ENCODE results near the gene PEAK3.

PEAK3 gene

GRCh38 chr19:2249880-2250765 is 31.9 kb downstream of the PEAK3 start:
- no peak for DNase-seq (ENCODE audit: low spot score)

GRCh38 chr19:2249010-2249866 is 32.7 kb downstream of the PEAK3 start, which contains the start of gene AMH:
Gene AMH, plus strand, starts transcription at chr19:2249323. Its CDS starts 10 bp downstream, at chr19:2249333.
- DNase-seq (ENCODE audit: low spot score), result no peak

- DNase-seq (ENCODE audit: low spot score), result no peak
These were observed 33.6 kb downstream of the PEAK3 start for GRCh38 chr19:2248136-2249009.

- no peak for DNase-seq (ENCODE audit: low spot score)
These were observed 34.4 kb downstream of the PEAK3 start for GRCh38 chr19:2247433-2248101.

GRCh38 chr19:2246801-2247361 is 35.1 kb downstream of the PEAK3 start:
- DNase-seq (ENCODE audit: low spot score), result no peak

GRCh38 chr19:2246014-2246620 is 35.9 kb downstream of the PEAK3 start:
- DNase-seq (ENCODE audit: low spot score), result no peak

GRCh38 chr19:2245273-2245672 is 36.7 kb downstream of the PEAK3 start:
- no peak for DNase-seq (ENCODE audit: low spot score)

GRCh38 chr19:2244486-2244885 is 37.5 kb downstream of the PEAK3 start:
- DNase-seq (ENCODE audit: low spot score), result no peak

GRCh38 chr19:2244125-2244411 is 37.9 kb downstream of the PEAK3 start:
- no peak for DNase-seq (ENCODE audit: low spot score)

GRCh38 chr19:2243274-2244124 is 38.5 kb downstream of the PEAK3 start:
- DNase-seq (ENCODE audit: low spot score), result no peak

GRCh38 chr19:2242816-2243215 is 39.2 kb downstream of the PEAK3 start:
- no peak for DNase-seq (ENCODE audit: low spot score)

GRCh38 chr19:2242092-2242537 is 39.9 kb downstream of the PEAK3 start:
- no peak for DNase-seq (ENCODE audit: low spot score)

- no peak for DNase-seq (ENCODE audit: low spot score)
These were observed 40.9 kb downstream of the PEAK3 start for GRCh38 chr19:2240881-2241760.

GRCh38 chr19:2239771-2240770 is 41.9 kb downstream of the PEAK3 start:
- no peak for DNase-seq (ENCODE audit: low spot score)

GRCh38 chr19:2239173-2239572 is 42.8 kb downstream of the PEAK3 start:
- no peak for DNase-seq (ENCODE audit: low spot score)

- no peak for DNase-seq (ENCODE audit: low spot score)
These were observed 44.2 kb downstream of the PEAK3 start for GRCh38 chr19:2237869-2238153.

- no peak for DNase-seq (ENCODE audit: low spot score)
These were observed 44.7 kb downstream of the PEAK3 start for GRCh38 chr19:2237051-2237868.
